Mammary epithelial cell (primary cell): ENCODE measurements around the gene NEK10.

ENCODE experiments used
- CTCF ChIP-seq, 2 donors: IDR thresholded peaks in 1 of 2; conservative IDR thresholded peaks in 1 of 2; 2 replicates each; pipeline ENCODE4 v1.5.1; 2011 to 2012; ENCODE audit warnings: inconsistent platforms in 2 of 2, low read length in 2 of 2, mild to moderate bottlenecking in 2 of 2, control low read depth in 1 of 2, low read depth in 1 of 2; ENCODE audit not compliant: insufficient read depth in 1 of 2; ENCODE audit errors: extremely low read depth in 1 of 2
- EZH2 ChIP-seq: IDR thresholded peaks from 2 replicates; pipeline ENCODE4 v1.6.1; 2012; ENCODE audit warnings: low read length, inconsistent platforms, borderline replicate concordance

GRCh38 chr3:27080258-27080525 is 289.0 kb downstream of the NEK10 start:
- no peak for TF ChIP-seq CTCF (conservative IDR thresholded peaks at IDR 0.05 in 1 of 2, IDR thresholded peaks at IDR 0.05 in 1 of 2; ENCODE audit: extremely low read depth in 1 of 2, insufficient read depth in 1 of 2, low read depth in 1 of 2, low read length in 2 of 2)
- no peak for TF ChIP-seq EZH2
